ENCODE measurements around the gene LCN15. TPM values are rescaled to one million over a fixed set of nuclear protein-coding genes. Genes with fewer than 3 reads are reported as not detected.
"Not testable (repeated sequence)": the region's sequence is repeated elsewhere in the genome, so short reads cannot be mapped to it uniquely, and the experiment has no call there.

Gene LCN15
- total RNA-seq, 1 experiment from 2014 or later: not detected

DNA sequence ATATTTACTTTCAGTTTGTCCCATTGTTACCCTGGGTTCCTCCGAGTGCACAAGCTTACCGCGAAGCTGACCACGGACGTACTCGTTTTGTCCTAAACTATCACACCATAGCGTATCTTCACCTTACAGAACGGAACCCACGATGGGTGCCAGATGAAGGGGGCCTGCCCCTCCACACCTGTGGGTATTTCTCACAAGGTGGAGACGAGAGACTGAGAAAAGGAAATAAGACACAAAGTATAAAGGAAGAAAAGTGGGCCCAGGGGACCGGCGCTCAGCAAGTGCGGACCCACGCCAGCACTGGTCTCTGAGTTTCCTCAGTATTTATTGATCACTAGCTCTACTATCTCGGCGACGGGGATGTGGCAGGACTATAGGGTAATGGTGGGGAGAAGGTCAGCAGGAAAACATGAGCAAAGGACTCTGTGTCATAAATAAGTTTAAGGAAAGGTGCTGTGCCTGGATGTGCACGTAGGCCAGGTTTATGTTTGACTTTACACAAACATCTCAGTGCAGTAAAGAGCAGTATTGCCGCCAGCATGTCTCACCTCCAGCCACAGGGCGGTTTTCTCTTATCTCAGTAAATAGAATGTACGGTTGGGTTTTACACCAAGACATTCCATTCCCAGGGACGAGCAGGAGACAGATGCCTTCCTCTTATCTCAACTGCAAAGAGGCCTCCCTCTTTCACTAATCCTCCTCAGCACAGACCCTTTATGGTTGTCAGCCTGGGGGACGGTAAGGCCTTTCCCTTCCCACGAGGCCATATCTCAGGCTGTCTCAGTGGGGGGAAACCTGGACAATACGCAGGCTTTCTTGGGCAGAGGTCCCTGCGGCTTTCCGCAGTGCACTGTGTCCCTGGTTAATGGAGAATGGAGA is 24.6 kb upstream of the LCN15 start:
- Mint-ChIP-seq H3K4me3 (ENCODE audit: unreplicated experiment) (peak overlapping the region; percentile 68), H3K27ac (ENCODE audit: unreplicated experiment) (peak overlapping the region; percentile 84), H3K36me3 (ENCODE audit: insufficient read depth, unreplicated experiment) (peaks cover 33% of the 10 kb centered on the region), H3K4me1 (ENCODE audit: low read depth, unreplicated experiment) (peaks cover 51% of the 10 kb centered on the region)
- ChIA-PET POLR2A (interaction anchor here (0.7 kb wide), 1 partner anchor 12 kb away, joined by 5 read pairs; no protein-coding TSS in a partner anchor), CTCF (interaction anchor here (0.5 to 0.9 kb wide), 2 partner anchors 247 to 519 kb away, joined by 4 to 5 read pairs; no protein-coding TSS in a partner anchor)
- peak overlapping the region; percentile 33 for H3K4me3 ChIP-seq (ENCODE audit: low read depth, low read length)
- not testable (repeated sequence) for H3K27me3 ChIP-seq (replicated peaks; ENCODE audit: control insufficient read depth, insufficient read depth, low read length); H3K9me3 ChIP-seq; H3K36me3 ChIP-seq (ENCODE audit: control insufficient read depth, insufficient read depth, low read length); H3K9me3 Mint-ChIP-seq (ENCODE audit: unreplicated experiment); H3K27me3 Mint-ChIP-seq (ENCODE audit: insufficient read depth, unreplicated experiment)
- peak; percentile 84 to 93 for DNase-seq
- peaks cover 52% of the 10 kb centered on the region for H3K4me1 ChIP-seq
- TSS peak; percentile 29 for BruUV-seq (replicated peaks)
- intact Hi-C loops (cut with micrococcal nuclease; ENCODE audit: unreplicated experiment): loop anchor here (5.0 kb wide), 1 partner anchor 158 kb away; the partner anchor contains the start of gene C8G

- BruUV-seq (replicated peaks): no TSS peak
- Histone ChIP-seq H3K4me3 (ENCODE audit: low read depth, low read length) (peak overlapping the region; percentile 33), H3K9me3 (no peaks in the 10 kb centered on the region), H3K36me3 (ENCODE audit: control insufficient read depth, insufficient read depth, low read length) (0 out of 2 replicates have a peak, but pooled peaks cover 2% of the 10 kb centered on the region), H3K4me1 (peaks cover 49% of the 10 kb centered on the region), H3K27me3 (replicated peaks; ENCODE audit: control insufficient read depth, insufficient read depth, low read length) (no peaks in the 10 kb centered on the region)
- TF ChIP-seq, protein P1, sequence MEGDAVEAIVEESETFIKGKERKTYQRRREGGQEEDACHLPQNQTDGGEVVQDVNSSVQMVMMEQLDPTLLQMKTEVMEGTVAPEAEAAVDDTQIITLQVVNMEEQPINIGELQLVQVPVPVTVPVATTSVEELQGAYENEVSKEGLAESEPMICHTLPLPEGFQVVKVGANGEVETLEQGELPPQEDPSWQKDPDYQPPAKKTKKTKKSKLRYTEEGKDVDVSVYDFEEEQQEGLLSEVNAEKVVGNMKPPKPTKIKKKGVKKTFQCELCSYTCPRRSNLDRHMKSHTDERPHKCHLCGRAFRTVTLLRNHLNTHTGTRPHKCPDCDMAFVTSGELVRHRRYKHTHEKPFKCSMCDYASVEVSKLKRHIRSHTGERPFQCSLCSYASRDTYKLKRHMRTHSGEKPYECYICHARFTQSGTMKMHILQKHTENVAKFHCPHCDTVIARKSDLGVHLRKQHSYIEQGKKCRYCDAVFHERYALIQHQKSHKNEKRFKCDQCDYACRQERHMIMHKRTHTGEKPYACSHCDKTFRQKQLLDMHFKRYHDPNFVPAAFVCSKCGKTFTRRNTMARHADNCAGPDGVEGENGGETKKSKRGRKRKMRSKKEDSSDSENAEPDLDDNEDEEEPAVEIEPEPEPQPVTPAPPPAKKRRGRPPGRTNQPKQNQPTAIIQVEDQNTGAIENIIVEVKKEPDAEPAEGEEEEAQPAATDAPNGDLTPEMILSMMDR (IDR thresholded peaks at IDR 0.05; ENCODE audit: insufficient read depth in 1 of 2, low read depth in 1 of 2, low read length in 1 of 2, severe bottlenecking in 1 of 2, unreplicated experiment in 1 of 2): peak; percentile 78 to 86
- no peaks in the 10 kb centered on the region for H3K9me3 Mint-ChIP-seq (ENCODE audit: unreplicated experiment)
- intact Hi-C loops (cut with micrococcal nuclease; ENCODE audit: unreplicated experiment): loop anchor here (1.0 to 5.0 kb wide), 3 partner anchors 55 to 247 kb away; partner anchors contain the start of genes AJM1 and C8G
- peaks cover 47% of the 10 kb centered on the region for H3K4me1 Mint-ChIP-seq (ENCODE audit: low read depth, unreplicated experiment)
- CTCF ChIA-PET: interaction anchor here (0.9 kb wide), 1 partner anchor 248 kb away, joined by 4 read pairs; no protein-coding TSS in a partner anchor
- peak overlapping the region; percentile 84 for H3K27ac Mint-ChIP-seq (ENCODE audit: unreplicated experiment)
- H3K27me3 Mint-ChIP-seq (ENCODE audit: insufficient read depth, unreplicated experiment): no peaks in the 10 kb centered on the region
- peak overlapping the region; percentile 68 for H3K4me3 Mint-ChIP-seq (ENCODE audit: unreplicated experiment)
- peak; percentile 79 to 84 for DNase-seq
- POLR2A ChIA-PET: no interaction called here
- H3K36me3 Mint-ChIP-seq (ENCODE audit: insufficient read depth, unreplicated experiment): peaks cover 26% of the 10 kb centered on the region
Measured at GRCh38 chr9:136787690-136788400, 23.5 kb upstream of the LCN15 start.

- DNase-seq; H3K36me3 ChIP-seq (ENCODE audit: control insufficient read depth, insufficient read depth, low read length); H3K4me3 Mint-ChIP-seq (ENCODE audit: unreplicated experiment); CTCF ChIA-PET; H3K9me3 ChIP-seq; H3K9me3 Mint-ChIP-seq (ENCODE audit: unreplicated experiment); BruUV-seq (replicated peaks); POLR2A ChIA-PET; H3K27me3 Mint-ChIP-seq (ENCODE audit: insufficient read depth, unreplicated experiment); H3K27me3 ChIP-seq (replicated peaks; ENCODE audit: control insufficient read depth, insufficient read depth, low read length); H3K4me3 ChIP-seq (ENCODE audit: low read depth, low read length); H3K27ac Mint-ChIP-seq (ENCODE audit: unreplicated experiment): not testable (repeated sequence)
- intact Hi-C loops (cut with micrococcal nuclease; ENCODE audit: unreplicated experiment): loop anchor here (1.0 to 5.0 kb wide), 3 partner anchors 56 to 248 kb away; partner anchors contain the start of genes AJM1 and C8G
- peaks cover 49% of the 10 kb centered on the region for H3K4me1 Mint-ChIP-seq (ENCODE audit: low read depth, unreplicated experiment)
- H3K4me1 ChIP-seq: peaks cover 44% of the 10 kb centered on the region
- H3K36me3 Mint-ChIP-seq (ENCODE audit: insufficient read depth, unreplicated experiment): peaks cover 19% of the 10 kb centered on the region
Measured at GRCh38 chr9:136786983-136787382, 22.7 kb upstream of the LCN15 start.

Measured in Caco-2 (cell line).